HEK293 (cell line): Measurements from ENCODE around the gene WDR82.

ENCODE experiments used
- CTCF ChIA-PET: fragments of 350-600 bp; formaldehyde crosslinking; extraction: SDS; loops from one replicate; lab custom pipeline; 2021; ENCODE audit warnings: antibody characterized with exemption; lab: Yijun Ruan, JAX
- POLR2A ChIA-PET: fragments of 300-600 bp; formaldehyde crosslinking; extraction: SDS; loops from one replicate; lab custom pipeline; 2020; ENCODE audit warnings: antibody characterized with exemption, inconsistent platforms; lab: Yijun Ruan, JAX
- H3K27ac ChIP-seq: fragments of 200-500 bp; sonication (Bioruptor generic); 2 replicates; pipeline ENCODE4 v1.5.1; 2014; ENCODE audit warnings: low read depth, low read length, control low read depth, inconsistent platforms; ENCODE audit errors: extremely low read depth
- H3K36me3 ChIP-seq, 2 experiments: fragments of 200-500 bp in 1 of 2; sonication (Bioruptor generic) in 1 of 2; 1 replicate in 1 of 2; 2 replicates in 1 of 2; pipeline ENCODE4 v1.5.1; 2014 to 2017; ENCODE audit warnings: inconsistent platforms in 2 of 2, low read length in 2 of 2; ENCODE audit not compliant: control insufficient read depth in 2 of 2, insufficient read depth in 1 of 2
- H3K4me1 ChIP-seq: fragments of 200-500 bp; sonication (Bioruptor generic); 2 replicates; pipeline ENCODE4 v1.5.1; 2014; ENCODE audit warnings: mild to moderate bottlenecking, low read length, inconsistent platforms; ENCODE audit not compliant: control insufficient read depth, insufficient read depth
- H3K4me3 ChIP-seq: 2 replicates; pipeline ENCODE4 v1.5.1; 2011; ENCODE audit warnings: low read depth, mild to moderate bottlenecking, control low read depth, low read length, moderate library complexity
- H3K9me3 ChIP-seq: fragments of 200-500 bp; sonication (Bioruptor generic); 2 replicates; pipeline ENCODE4 v1.5.1; 2014; ENCODE audit warnings: low read depth, low read length, inconsistent platforms; ENCODE audit not compliant: control insufficient read depth, insufficient read depth
- EGR2 ChIP-seq: fragments of 450-650 bp; formaldehyde crosslinking; IDR thresholded peaks from 2 replicates; pipeline ENCODE4 v1.5.1; 2016; ENCODE audit warnings: low read depth, missing biosample characterization, missing genetic modification characterization
- HOXA7 ChIP-seq: sonication (generic); formaldehyde crosslinking; IDR thresholded peaks from 2 replicates; pipeline ENCODE4 v1.8.1; 2022; ENCODE audit warnings: missing genetic modification reagents, borderline replicate concordance
- KLF10 ChIP-seq: fragments of 450-650 bp; IDR thresholded peaks from 2 replicates; pipeline ENCODE4 v1.5.1; 2018; ENCODE audit warnings: missing biosample characterization, mild to moderate bottlenecking, missing genetic modification characterization
- KLF8 ChIP-seq: fragments of 450-650 bp; formaldehyde crosslinking; IDR thresholded peaks from 2 replicates; pipeline ENCODE4 v1.5.1; 2016; ENCODE audit warnings: missing biosample characterization, missing genetic modification characterization
- PRDM1 ChIP-seq: fragments of 450-650 bp; formaldehyde crosslinking; IDR thresholded peaks from 2 replicates; pipeline ENCODE4; 2016; ENCODE audit warnings: missing biosample characterization, missing genetic modification characterization
- YY1 ChIP-seq: fragments of 450-650 bp; formaldehyde crosslinking; IDR thresholded peaks from 2 replicates; pipeline ENCODE4 v1.5.1; 2018; ENCODE audit warnings: missing biosample characterization, missing genetic modification characterization
- ZBTB20 ChIP-seq: fragments of 450-650 bp; formaldehyde crosslinking; IDR thresholded peaks from 2 replicates; pipeline ENCODE4 v1.5.1; 2016; ENCODE audit warnings: missing biosample characterization, missing genetic modification characterization
- ZNF10 ChIP-seq: fragments of 450-650 bp; formaldehyde crosslinking; IDR thresholded peaks from 2 replicates; pipeline ENCODE4 v1.5.1; 2017; ENCODE audit warnings: missing biosample characterization, missing genetic modification characterization
- ZNF133 ChIP-seq: fragments of 450-650 bp; formaldehyde crosslinking; IDR thresholded peaks from 2 replicates; pipeline ENCODE4 v1.5.1; 2016; ENCODE audit warnings: missing biosample characterization, missing genetic modification characterization
- ZNF311 ChIP-seq: fragments of 450-650 bp; formaldehyde crosslinking; IDR thresholded peaks from 2 replicates; pipeline ENCODE4 v1.5.1; 2017; ENCODE audit warnings: missing biosample characterization, missing genetic modification characterization, borderline replicate concordance
- ZNF324 ChIP-seq: fragments of 450-650 bp; formaldehyde crosslinking; IDR thresholded peaks from 2 replicates; pipeline ENCODE4 v1.5.1; 2016; ENCODE audit warnings: missing biosample characterization, missing genetic modification characterization
- ZNF658 ChIP-seq: fragments of 450-650 bp; formaldehyde crosslinking; IDR thresholded peaks from 2 replicates; pipeline ENCODE4; 2016; ENCODE audit warnings: missing biosample characterization, missing genetic modification characterization
- ZNF660 ChIP-seq: fragments of 450-650 bp; IDR thresholded peaks from 2 replicates; pipeline ENCODE4 v1.5.1; 2018; ENCODE audit warnings: missing biosample characterization, mild to moderate bottlenecking, missing genetic modification characterization
- ZNF677 ChIP-seq: fragments of 450-650 bp; IDR thresholded peaks from 2 replicates; pipeline ENCODE4 v1.5.0; 2018; ENCODE audit warnings: missing biosample characterization, mild to moderate bottlenecking, missing genetic modification characterization, moderate library complexity
- TF ChIP-seq, protein P1 (sequence below): fragments of 450-650 bp; formaldehyde crosslinking; IDR thresholded peaks from 2 replicates; pipeline ENCODE4 v1.5.1; 2017; ENCODE audit warnings: missing biosample characterization, missing genetic modification characterization
- TF ChIP-seq, protein P2 (sequence below): fragments of 450-650 bp; formaldehyde crosslinking; IDR thresholded peaks from 2 replicates; pipeline ENCODE4 v1.5.1; 2017; ENCODE audit warnings: missing biosample characterization, missing genetic modification characterization
- TF ChIP-seq, protein P3 (sequence below): fragments of 450-650 bp; formaldehyde crosslinking; optimal IDR thresholded peaks from 2 replicates; pipeline ENCODE3; 2016; ENCODE audit warnings: missing biosample characterization, mild to moderate bottlenecking, missing genetic modification characterization
- TF ChIP-seq, protein P4 (sequence below): fragments of 450-650 bp; formaldehyde crosslinking; IDR thresholded peaks from 2 replicates; pipeline ENCODE4 v1.5.1; 2016; ENCODE audit warnings: missing biosample characterization, missing genetic modification characterization
- TF ChIP-seq, protein P5 (sequence below): fragments of 450-650 bp; formaldehyde crosslinking; IDR thresholded peaks from 2 replicates; pipeline ENCODE4 v1.5.1; 2016; ENCODE audit warnings: missing biosample characterization, missing genetic modification characterization
- TF ChIP-seq, protein P6 (sequence below): fragments of 450-650 bp; formaldehyde crosslinking; IDR thresholded peaks from 2 replicates; pipeline ENCODE4 v1.5.0; 2017; ENCODE audit warnings: missing biosample characterization, missing genetic modification characterization, borderline replicate concordance

The WDR82 gene

DNA sequence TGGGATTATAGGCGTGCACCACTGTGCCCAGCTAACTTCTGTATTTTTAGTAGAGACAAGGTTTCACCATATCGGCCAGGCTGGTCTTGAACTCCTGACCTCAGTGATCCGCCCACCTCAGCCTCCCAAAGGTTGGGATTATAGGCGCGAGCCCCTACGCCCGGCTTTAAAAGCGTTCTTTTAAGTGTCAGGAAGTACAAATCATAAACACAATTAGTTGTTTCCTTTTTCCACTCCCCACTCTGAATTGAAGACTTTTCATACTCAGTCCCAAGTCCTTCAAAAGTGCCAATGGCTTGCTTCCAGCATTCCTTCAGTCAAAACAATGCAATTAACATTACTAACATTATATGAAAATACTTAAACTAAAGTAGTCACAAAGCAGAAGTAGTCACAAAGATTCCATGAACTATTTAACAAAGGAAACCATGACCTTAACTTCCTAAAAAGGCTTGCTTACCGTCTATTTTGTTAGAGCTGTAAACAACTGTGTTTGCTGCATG is 8.1 kb downstream of the WDR82 start:
- Histone ChIP-seq H3K9me3 (no peaks in the 10 kb centered on the region), H3K36me3 (peaks cover 48 to 85% of the 10 kb centered on the region in 2 experiments), H3K4me3 (no peak overlapping the region), H3K27ac (no peak overlapping the region), H3K4me1 (no peaks in the 10 kb centered on the region)
- ChIA-PET CTCF (interaction anchor here (0.5 kb wide), 1 partner anchor 1656 kb away, joined by 6 read pairs; no protein-coding TSS in a partner anchor), POLR2A (interaction anchor here (0.6 kb wide), 1 partner anchor 69 kb away, joined by 5 read pairs; no protein-coding TSS in a partner anchor)
- TF ChIP-seq ZNF10 (tag by site-specific recombination) (no peak), ZNF660 (tag by site-specific recombination) (0 out of 2 replicates have a peak, but pooled peaks have one; percentile 18)

DNA sequence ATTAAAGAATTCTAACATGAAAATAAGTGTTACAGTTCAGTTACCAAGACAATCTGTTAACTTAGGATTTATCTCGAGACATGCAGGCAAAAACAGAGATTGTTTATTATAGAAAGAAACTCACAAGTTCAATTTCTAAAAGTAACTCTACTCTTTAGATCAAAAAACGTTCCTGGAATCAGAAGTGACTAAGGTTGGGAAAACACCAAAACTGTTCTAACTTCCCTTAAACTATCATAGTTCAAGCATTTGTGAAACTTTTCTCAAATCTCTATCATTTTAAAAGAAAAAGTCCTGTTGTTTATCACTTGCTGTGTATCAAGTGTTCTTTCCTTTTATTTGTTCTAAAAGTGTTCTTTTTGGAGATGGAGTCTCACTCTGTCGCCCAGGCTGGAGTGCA is 8.7 kb downstream of the WDR82 start:
- Histone ChIP-seq H3K4me3 (no peak overlapping the region), H3K36me3 (peaks cover 52 to 87% of the 10 kb centered on the region in 2 experiments), H3K27ac (no peak overlapping the region)
- CTCF ChIA-PET = no interaction called here
- TF ChIP-seq YY1 (tag by site-specific recombination) (no peak), KLF10 (tag by site-specific recombination) (no peak)
- TF ChIP-seq, all 188 proteins: peak for 0
- H3K4me1 ChIP-seq = no peaks in the 10 kb centered on the region
- POLR2A ChIA-PET = no interaction called here
- H3K9me3 ChIP-seq = no peaks in the 10 kb centered on the region

DNA sequence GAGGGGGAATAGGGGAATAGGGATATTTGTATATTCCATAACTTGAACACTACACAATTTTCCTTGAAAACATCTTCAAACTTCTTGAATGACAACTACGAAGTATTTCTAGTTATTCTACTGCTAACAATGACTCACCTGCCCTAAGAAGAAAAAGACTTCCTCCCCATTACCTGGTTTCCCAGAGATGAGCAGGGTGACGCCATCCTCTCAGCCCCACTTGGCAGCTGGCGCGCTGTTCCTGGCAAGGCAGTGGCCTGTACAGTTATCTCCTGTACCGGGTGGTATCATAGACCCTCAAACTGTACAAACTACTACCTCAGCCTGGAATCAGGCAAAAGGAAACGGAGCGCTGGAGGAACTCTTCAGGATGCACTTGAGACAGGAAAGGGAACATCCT is 10.4 kb downstream of the WDR82 start:
- TF ChIP-seq, protein P1, sequence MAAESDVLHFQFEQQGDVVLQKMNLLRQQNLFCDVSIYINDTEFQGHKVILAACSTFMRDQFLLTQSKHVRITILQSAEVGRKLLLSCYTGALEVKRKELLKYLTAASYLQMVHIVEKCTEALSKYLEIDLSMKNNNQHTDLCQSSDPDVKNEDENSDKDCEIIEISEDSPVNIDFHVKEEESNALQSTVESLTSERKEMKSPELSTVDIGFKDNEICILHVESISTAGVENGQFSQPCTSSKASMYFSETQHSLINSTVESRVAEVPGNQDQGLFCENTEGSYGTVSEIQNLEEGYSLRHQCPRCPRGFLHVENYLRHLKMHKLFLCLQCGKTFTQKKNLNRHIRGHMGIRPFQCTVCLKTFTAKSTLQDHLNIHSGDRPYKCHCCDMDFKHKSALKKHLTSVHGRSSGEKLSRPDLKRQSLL (tag by site-specific recombination) = no peak
- no peak for TF ChIP-seq ZNF311 (tag by site-specific recombination)
- no peak for TF ChIP-seq HOXA7 (CRISPR knock-in tag)
- TF ChIP-seq ZBTB20 (tag by site-specific recombination) = no peak
- no peak for TF ChIP-seq ZNF658 (tag by site-specific recombination)
- TF ChIP-seq ZNF677 = no peak
- TF ChIP-seq ZNF324 (tag by site-specific recombination) = no peak
- TF ChIP-seq, protein P2, sequence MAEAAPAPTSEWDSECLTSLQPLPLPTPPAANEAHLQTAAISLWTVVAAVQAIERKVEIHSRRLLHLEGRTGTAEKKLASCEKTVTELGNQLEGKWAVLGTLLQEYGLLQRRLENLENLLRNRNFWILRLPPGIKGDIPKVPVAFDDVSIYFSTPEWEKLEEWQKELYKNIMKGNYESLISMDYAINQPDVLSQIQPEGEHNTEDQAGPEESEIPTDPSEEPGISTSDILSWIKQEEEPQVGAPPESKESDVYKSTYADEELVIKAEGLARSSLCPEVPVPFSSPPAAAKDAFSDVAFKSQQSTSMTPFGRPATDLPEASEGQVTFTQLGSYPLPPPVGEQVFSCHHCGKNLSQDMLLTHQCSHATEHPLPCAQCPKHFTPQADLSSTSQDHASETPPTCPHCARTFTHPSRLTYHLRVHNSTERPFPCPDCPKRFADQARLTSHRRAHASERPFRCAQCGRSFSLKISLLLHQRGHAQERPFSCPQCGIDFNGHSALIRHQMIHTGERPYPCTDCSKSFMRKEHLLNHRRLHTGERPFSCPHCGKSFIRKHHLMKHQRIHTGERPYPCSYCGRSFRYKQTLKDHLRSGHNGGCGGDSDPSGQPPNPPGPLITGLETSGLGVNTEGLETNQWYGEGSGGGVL (tag by site-specific recombination) = no peak
- TF ChIP-seq KLF8 = no peak
- TF ChIP-seq EGR2 (tag by site-specific recombination) = no peak
- TF ChIP-seq PRDM1 (tag by site-specific recombination) = no peak
- no peak for TF ChIP-seq YY1 (tag by site-specific recombination)
- TF ChIP-seq, protein P3, sequence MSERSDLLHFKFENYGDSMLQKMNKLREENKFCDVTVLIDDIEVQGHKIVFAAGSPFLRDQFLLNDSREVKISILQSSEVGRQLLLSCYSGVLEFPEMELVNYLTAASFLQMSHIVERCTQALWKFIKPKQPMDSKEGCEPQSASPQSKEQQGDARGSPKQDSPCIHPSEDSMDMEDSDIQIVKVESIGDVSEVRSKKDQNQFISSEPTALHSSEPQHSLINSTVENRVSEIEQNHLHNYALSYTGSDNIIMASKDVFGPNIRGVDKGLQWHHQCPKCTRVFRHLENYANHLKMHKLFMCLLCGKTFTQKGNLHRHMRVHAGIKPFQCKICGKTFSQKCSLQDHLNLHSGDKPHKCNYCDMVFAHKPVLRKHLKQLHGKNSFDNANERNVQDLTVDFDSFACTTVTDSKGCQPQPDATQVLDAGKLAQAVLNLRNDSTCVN = no peak
- TF ChIP-seq, protein P4, sequence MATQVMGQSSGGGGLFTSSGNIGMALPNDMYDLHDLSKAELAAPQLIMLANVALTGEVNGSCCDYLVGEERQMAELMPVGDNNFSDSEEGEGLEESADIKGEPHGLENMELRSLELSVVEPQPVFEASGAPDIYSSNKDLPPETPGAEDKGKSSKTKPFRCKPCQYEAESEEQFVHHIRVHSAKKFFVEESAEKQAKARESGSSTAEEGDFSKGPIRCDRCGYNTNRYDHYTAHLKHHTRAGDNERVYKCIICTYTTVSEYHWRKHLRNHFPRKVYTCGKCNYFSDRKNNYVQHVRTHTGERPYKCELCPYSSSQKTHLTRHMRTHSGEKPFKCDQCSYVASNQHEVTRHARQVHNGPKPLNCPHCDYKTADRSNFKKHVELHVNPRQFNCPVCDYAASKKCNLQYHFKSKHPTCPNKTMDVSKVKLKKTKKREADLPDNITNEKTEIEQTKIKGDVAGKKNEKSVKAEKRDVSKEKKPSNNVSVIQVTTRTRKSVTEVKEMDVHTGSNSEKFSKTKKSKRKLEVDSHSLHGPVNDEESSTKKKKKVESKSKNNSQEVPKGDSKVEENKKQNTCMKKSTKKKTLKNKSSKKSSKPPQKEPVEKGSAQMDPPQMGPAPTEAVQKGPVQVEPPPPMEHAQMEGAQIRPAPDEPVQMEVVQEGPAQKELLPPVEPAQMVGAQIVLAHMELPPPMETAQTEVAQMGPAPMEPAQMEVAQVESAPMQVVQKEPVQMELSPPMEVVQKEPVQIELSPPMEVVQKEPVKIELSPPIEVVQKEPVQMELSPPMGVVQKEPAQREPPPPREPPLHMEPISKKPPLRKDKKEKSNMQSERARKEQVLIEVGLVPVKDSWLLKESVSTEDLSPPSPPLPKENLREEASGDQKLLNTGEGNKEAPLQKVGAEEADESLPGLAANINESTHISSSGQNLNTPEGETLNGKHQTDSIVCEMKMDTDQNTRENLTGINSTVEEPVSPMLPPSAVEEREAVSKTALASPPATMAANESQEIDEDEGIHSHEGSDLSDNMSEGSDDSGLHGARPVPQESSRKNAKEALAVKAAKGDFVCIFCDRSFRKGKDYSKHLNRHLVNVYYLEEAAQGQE (tag by site-specific recombination) = no peak
- TF ChIP-seq, protein P5, sequence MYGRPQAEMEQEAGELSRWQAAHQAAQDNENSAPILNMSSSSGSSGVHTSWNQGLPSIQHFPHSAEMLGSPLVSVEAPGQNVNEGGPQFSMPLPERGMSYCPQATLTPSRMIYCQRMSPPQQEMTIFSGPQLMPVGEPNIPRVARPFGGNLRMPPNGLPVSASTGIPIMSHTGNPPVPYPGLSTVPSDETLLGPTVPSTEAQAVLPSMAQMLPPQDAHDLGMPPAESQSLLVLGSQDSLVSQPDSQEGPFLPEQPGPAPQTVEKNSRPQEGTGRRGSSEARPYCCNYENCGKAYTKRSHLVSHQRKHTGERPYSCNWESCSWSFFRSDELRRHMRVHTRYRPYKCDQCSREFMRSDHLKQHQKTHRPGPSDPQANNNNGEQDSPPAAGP (tag by site-specific recombination) = no peak
- no peak for TF ChIP-seq ZNF133 (tag by site-specific recombination)
- TF ChIP-seq, protein P6, sequence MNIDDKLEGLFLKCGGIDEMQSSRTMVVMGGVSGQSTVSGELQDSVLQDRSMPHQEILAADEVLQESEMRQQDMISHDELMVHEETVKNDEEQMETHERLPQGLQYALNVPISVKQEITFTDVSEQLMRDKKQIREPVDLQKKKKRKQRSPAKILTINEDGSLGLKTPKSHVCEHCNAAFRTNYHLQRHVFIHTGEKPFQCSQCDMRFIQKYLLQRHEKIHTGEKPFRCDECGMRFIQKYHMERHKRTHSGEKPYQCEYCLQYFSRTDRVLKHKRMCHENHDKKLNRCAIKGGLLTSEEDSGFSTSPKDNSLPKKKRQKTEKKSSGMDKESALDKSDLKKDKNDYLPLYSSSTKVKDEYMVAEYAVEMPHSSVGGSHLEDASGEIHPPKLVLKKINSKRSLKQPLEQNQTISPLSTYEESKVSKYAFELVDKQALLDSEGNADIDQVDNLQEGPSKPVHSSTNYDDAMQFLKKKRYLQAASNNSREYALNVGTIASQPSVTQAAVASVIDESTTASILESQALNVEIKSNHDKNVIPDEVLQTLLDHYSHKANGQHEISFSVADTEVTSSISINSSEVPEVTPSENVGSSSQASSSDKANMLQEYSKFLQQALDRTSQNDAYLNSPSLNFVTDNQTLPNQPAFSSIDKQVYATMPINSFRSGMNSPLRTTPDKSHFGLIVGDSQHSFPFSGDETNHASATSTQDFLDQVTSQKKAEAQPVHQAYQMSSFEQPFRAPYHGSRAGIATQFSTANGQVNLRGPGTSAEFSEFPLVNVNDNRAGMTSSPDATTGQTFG (tag by site-specific recombination) = no peak
- H3K27ac ChIP-seq = no peak overlapping the region
- no peaks in the 10 kb centered on the region for H3K4me1 ChIP-seq
- POLR2A ChIA-PET = no interaction called here
- no peak overlapping the region for H3K4me3 ChIP-seq
- peaks cover 56 to 88% of the 10 kb centered on the region in 2 experiments for H3K36me3 ChIP-seq
- H3K9me3 ChIP-seq = no peaks in the 10 kb centered on the region
- CTCF ChIA-PET = interaction anchor here (1.2 kb wide), 1 partner anchor 48 kb away, joined by 3 read pairs; no protein-coding TSS in a partner anchor
